ENCODE data around the gene VPS35. TPM values are rescaled to one million over a fixed set of nuclear protein-coding genes. Genes with fewer than 3 reads are reported as not detected.

VPS35 gene
- polyA plus RNA-seq, 1 donor from 2014 or later = 155 TPM

DNA sequence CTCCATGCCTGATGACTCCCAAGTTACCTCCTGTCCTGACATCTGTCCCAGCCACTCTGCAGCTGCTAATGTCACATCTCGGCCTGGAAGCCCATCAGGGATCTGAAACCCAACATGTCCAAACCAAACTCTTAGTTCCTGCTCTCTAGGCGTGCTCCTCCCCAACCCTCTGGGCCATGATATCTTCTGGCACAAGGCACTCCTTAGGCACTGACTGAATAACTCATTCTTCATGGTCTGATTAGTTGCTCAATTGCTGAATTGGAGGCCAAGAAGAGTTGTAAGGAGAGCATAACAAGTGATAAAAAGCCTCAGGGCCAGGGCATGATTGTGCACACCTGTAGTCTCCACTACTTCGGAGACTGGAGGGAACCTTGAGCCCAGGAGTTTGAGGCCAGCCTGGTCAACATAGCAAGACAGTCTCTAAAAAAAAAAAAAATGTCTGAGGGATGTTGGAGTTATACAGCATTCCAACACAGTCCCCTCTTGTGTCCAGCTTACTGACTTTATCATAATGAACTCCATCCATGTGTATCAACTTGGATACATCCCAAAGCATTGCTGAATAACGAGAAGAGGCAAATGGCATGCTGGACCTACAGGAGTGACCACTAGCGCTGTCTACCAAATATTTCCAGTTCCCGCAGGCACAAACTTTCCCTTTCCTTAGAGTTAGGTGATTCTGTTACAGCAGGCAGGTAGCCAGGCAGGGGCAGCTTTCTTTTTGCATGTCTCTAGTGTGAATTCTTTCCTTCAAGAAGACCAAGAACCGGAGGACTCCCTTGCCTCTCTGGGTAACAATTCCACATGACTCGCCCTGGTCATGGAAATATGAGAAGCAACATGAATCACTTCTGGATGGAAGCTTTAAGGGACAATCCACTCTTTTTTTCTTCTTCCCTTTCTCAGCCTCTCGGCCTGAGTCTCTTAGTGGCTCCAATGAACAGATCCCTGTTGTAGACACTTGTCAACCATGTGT, 49.7 kb downstream of the VPS35 start:
- no peak overlapping the region for H3K4me2 ChIP-seq (ENCODE audit: low read length)

DNA sequence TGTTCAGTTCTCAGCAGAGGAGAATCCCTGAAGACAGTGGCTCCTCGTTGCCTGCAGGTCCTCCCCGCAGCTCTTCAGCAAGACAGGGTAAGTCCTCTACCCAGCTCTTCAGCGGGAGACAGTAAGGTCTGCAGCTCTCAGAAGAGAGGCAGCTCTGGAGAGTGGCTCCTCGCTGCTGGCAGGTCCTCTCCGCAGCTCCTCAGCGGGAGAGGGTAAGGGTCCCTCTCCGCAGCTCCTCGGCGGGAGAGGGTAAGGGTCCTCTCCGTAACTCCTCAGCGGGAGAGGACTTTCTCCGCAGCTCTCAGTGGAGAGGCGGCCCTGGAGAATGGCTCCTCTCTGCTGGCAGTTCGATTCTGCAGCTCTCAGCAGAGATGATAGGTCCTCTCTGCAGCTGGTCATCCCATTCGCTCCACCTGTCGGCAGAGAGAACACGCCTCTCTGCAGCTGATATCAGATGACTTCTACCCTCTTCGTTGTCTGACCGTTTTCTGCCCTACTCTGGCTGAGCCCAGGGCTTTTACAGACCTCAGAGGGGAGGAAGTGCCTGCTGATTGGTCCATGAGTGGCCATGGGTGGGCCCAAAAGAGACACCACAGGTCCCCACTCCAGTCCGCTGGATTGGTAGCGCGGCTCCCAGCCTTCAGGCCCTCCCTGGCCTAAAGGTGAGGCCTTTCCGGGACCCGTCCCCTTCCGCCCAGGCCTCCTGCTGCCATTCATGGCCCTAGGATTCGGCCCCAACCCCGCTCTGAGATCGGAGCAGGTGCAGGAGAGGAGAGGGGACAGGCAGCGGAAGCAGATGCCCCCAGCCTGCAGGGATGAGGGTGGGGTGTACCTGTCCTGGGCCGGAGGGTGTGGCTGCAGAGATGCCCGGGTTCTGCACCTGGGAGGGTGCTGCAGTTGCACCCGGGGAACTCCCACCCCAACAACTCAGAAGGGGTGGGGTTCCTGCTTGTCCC, 55.9 kb downstream of the VPS35 start:
- Histone ChIP-seq H4K20me1 (ENCODE audit: insufficient read depth) (no peaks in the 10 kb centered on the region), H3K79me2 (replicated peaks; ENCODE audit: insufficient read depth, low read length) (no peaks in the 10 kb centered on the region), H3K4me2 (ENCODE audit: low read length) (no peak overlapping the region), H2AFZ (ENCODE audit: low read depth, low read length) (no peak overlapping the region), H3K9ac (ENCODE audit: low read length) (no peak overlapping the region), H3K9me2 (ENCODE audit: insufficient read depth, low read length) (no peaks in the 10 kb centered on the region), H3F3A (ENCODE audit: insufficient read depth, low read length, poor library complexity, severe bottlenecking) (no peaks in the 10 kb centered on the region), H3K9me3 (ENCODE audit: low read length) (no peaks in the 10 kb centered on the region), H3K36me3 (ENCODE audit: insufficient read depth, low read length) (no peaks in the 10 kb centered on the region), H3K27me3 (ENCODE audit: insufficient read depth, low read depth, low read length) (no peaks in the 10 kb centered on the region), H3K4me3 (ENCODE audit: low read length) (no peak overlapping the region), H3K27ac (ENCODE audit: low read length) (no peak overlapping the region)
- TF ChIP-seq SMC3 (conservative IDR thresholded peaks at IDR 0.05; ENCODE audit: poor library complexity) (no peak), MXI1 (conservative IDR thresholded peaks at IDR 0.05; ENCODE audit: poor library complexity, severe bottlenecking) (no peak), TAF1 (IDR thresholded peaks at IDR 0.05; ENCODE audit: low read depth) (no peak), RAD21 (conservative IDR thresholded peaks at IDR 0.05) (no peak), EP300 (conservative IDR thresholded peaks at IDR 0.05; ENCODE audit: poor library complexity, severe bottlenecking) (no peak), POLR2AphosphoS5 (IDR thresholded peaks at IDR 0.05) (no peak), EZH2 (IDR thresholded peaks at IDR 0.05; ENCODE audit: borderline replicate concordance, insufficient read depth, low read length, poor library complexity, severe bottlenecking) (no peak), REST (IDR thresholded peaks at IDR 0.05; ENCODE audit: borderline replicate concordance) (no peak)
- TF ChIP-seq, protein P1, sequence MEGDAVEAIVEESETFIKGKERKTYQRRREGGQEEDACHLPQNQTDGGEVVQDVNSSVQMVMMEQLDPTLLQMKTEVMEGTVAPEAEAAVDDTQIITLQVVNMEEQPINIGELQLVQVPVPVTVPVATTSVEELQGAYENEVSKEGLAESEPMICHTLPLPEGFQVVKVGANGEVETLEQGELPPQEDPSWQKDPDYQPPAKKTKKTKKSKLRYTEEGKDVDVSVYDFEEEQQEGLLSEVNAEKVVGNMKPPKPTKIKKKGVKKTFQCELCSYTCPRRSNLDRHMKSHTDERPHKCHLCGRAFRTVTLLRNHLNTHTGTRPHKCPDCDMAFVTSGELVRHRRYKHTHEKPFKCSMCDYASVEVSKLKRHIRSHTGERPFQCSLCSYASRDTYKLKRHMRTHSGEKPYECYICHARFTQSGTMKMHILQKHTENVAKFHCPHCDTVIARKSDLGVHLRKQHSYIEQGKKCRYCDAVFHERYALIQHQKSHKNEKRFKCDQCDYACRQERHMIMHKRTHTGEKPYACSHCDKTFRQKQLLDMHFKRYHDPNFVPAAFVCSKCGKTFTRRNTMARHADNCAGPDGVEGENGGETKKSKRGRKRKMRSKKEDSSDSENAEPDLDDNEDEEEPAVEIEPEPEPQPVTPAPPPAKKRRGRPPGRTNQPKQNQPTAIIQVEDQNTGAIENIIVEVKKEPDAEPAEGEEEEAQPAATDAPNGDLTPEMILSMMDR (IDR thresholded peaks at IDR 0.05; ENCODE audit: poor library complexity, severe bottlenecking) = no peak

More for the DNA sequence above, 49.7 kb downstream of the VPS35 start:
- Histone ChIP-seq H3K79me2 (replicated peaks; ENCODE audit: insufficient read depth, low read length) (no peaks in the 10 kb centered on the region), H3K9ac (ENCODE audit: low read length) (no peak overlapping the region), H3K27ac (ENCODE audit: low read length) (no peak overlapping the region), H3K36me3 (ENCODE audit: insufficient read depth, low read length) (no peaks in the 10 kb centered on the region), H2AFZ (ENCODE audit: low read depth, low read length) (no peak overlapping the region), H3K9me3 (ENCODE audit: low read length) (no peaks in the 10 kb centered on the region), H3K27me3 (ENCODE audit: insufficient read depth, low read depth, low read length) (no peaks in the 10 kb centered on the region), H4K20me1 (ENCODE audit: insufficient read depth) (no peaks in the 10 kb centered on the region), H3F3A (ENCODE audit: insufficient read depth, low read length, poor library complexity, severe bottlenecking) (no peaks in the 10 kb centered on the region), H3K4me3 (ENCODE audit: low read length) (no peak overlapping the region), H3K9me2 (ENCODE audit: insufficient read depth, low read length) (no peaks in the 10 kb centered on the region)
- TF ChIP-seq TAF1 (IDR thresholded peaks at IDR 0.05; ENCODE audit: low read depth) = no peak
- TF ChIP-seq, protein P1 (IDR thresholded peaks at IDR 0.05; ENCODE audit: poor library complexity, severe bottlenecking) = no peak
- no peak for TF ChIP-seq EP300 (conservative IDR thresholded peaks at IDR 0.05; ENCODE audit: poor library complexity, severe bottlenecking)
- TF ChIP-seq SMC3 (conservative IDR thresholded peaks at IDR 0.05; ENCODE audit: poor library complexity) = no peak
- TF ChIP-seq POLR2AphosphoS5 (IDR thresholded peaks at IDR 0.05) = no peak
- no peak for TF ChIP-seq MXI1 (conservative IDR thresholded peaks at IDR 0.05; ENCODE audit: poor library complexity, severe bottlenecking)
